ENCODE data around the gene MAML2. TPM values are rescaled to one million over a fixed set of nuclear protein-coding genes. Genes with fewer than 3 reads are reported as not detected.

The MAML2 gene
- total and polyA plus RNA-seq, 2 of the 13 experiments (the other 11 are each of a cell fraction or from before 2014, with no cell fraction given): 2.3 to 25.9 TPM

DNA sequence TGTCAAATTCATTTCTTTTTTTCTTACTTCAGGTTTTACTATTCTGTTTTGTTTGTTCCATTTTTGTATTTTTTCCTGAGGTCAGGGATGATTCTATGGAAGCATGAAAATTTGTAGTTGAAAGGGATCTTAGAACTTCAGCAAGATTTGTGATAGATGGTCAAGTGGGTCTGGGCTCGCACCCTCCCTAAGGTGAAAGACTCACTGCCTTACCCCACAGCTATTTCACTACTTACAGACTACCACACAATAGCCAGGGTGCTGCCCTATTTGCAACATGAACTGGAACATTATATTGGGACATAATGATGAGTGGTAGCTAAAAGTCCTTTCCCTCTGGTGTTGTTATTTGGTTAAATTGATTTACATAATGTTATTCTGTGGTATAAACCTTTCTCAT lies 62.6 kb downstream of the MAML2 start (continued):
- TF ChIP-seq TMF1 (CRISPR knock-in tag; IDR thresholded peaks at IDR 0.05; ENCODE audit: low read depth) (no peak), POLR2A (IDR thresholded peaks at IDR 0.05; ENCODE audit: insufficient read depth in 1 of 2, low read depth in 2 of 2, low read length in 2 of 2) (no peak), SNRNP70 (IDR thresholded peaks at IDR 0.05; ENCODE audit: low read depth, low read length) (no peak), SSRP1 (CRISPR knock-in tag; IDR thresholded peaks at IDR 0.05) (no peak), EEA1 (CRISPR knock-in tag; IDR thresholded peaks at IDR 0.05; ENCODE audit: borderline replicate concordance) (no peak), ZNF672 (CRISPR knock-in tag; IDR thresholded peaks at IDR 0.05) (no peak), ZNF674 (CRISPR knock-in tag; IDR thresholded peaks at IDR 0.05; ENCODE audit: low read depth) (no peak), CBX2 (IDR thresholded peaks at IDR 0.05; ENCODE audit: low read depth, low read length) (no peak), CBX2 (CRISPR knock-in tag; IDR thresholded peaks at IDR 0.05; ENCODE audit: low read depth) (no peak)
- TF ChIP-seq, protein P1, sequence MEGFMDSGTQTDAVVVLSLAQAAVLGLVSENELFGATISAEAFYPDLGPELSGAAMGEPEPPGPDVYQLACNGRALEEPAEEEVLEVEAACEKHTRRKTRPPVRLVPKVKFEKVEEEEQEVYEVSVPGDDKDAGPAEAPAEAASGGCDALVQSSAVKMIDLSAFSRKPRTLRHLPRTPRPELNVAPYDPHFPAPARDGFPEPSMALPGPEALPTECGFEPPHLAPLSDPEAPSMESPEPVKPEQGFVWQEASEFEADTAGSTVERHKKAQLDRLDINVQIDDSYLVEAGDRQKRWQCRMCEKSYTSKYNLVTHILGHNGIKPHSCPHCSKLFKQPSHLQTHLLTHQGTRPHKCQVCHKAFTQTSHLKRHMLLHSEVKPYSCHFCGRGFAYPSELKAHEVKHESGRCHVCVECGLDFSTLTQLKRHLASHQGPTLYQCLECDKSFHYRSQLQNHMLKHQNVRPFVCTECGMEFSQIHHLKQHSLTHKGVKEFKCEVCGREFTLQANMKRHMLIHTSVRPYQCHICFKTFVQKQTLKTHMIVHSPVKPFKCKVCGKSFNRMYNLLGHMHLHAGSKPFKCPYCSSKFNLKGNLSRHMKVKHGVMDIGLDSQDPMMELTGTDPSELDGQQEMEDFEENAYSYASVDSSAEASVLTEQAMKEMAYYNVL (CRISPR knock-in tag; IDR thresholded peaks at IDR 0.05; ENCODE audit: borderline replicate concordance): no peak
- TF ChIP-seq, protein P2, sequence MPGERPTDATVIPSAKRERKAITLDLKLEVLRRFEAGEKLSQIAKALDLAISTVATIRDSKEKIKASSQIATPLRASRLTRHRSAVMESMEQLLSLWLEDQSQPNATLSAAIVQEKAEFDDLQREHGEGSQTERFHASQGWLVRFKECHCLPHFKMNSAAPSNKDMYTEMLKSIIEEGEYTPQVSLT (CRISPR knock-in tag; IDR thresholded peaks at IDR 0.05; ENCODE audit: borderline replicate concordance, low read depth): no peak

DNA sequence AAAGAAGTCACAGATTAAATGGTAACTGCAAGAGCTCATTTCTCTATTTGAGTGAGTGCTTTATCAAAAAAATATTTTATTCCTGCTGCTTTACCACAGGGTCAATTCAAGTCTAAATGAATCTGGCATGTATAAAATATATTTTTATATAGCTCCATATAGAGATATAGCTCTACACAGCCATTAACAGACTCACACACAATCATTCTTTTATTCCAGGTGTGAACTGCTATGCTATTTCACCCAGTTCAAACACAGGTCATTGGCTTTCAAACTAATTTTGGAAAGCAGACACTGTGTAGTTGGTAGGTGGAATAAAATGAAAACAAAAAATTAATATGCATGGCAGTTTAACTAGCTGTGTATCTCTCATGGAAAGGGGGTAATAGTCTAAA lies 63.1 kb downstream of the MAML2 start:
- Histone ChIP-seq H3K9ac (ENCODE audit: insufficient read depth, low read depth, low read length) (no peak overlapping the region), H4K20me1 (ENCODE audit: insufficient read depth, low read length) (peaks cover 6% of the 10 kb centered on the region; the same call in 1 of the 2 replicates), H3K4me1 (ENCODE audit: insufficient read depth, low read length) (0 out of 2 replicates have a peak, but pooled peaks cover 13% of the 10 kb centered on the region), H2AFZ (ENCODE audit: low read length) (no peak overlapping the region), H3K36me3 (replicated peaks in 1 of 2; ENCODE audit: control insufficient read depth in 1 of 2, insufficient read depth in 2 of 2, low read length in 2 of 2) (peaks cover 4 to 8% of the 10 kb centered on the region in 2 experiments; a peak in 2 of 5 replicates), H3K9me3 (ENCODE audit: low read length) (no peaks in the 10 kb centered on the region), H3K4me2 (ENCODE audit: low read depth, low read length) (no peak overlapping the region), H3K27me3 (ENCODE audit: control insufficient read depth in 1 of 2, insufficient read depth in 2 of 2, low read length in 2 of 2) (no peaks in the 10 kb centered on the region), H3K27ac (ENCODE audit: extremely low read length, insufficient read depth, low read length) (no peak overlapping the region), H3K4me3 (replicated peaks in 1 of 3; ENCODE audit: insufficient read depth in 1 of 3, low read depth in 2 of 3, low read length in 3 of 3) (no peak overlapping the region), H3K79me2 (ENCODE audit: insufficient read depth, low read length) (peaks cover 15% of the 10 kb centered on the region)
- in situ Hi-C loops (cut with HindIII; ENCODE audit: extremely low pct_ligation_motif_present, low pct_unique_long_range_greater_than_20kb): no loop called here
- ChIA-PET POLR2A (no interaction called here), CTCF (ENCODE audit: low intra/inter-chr PET ratio, low total read pairs) (no interaction called here)
- intact Hi-C loops (cut with micrococcal nuclease; ENCODE audit: unreplicated experiment): no loop called here
- FAIRE-seq: no peak
- no peak for DNase-seq (ENCODE audit: low spot score)
- ATAC-seq: no peak
- no TSS peak for BruUV-seq (replicated peaks)
- TF ChIP-seq, protein P3, sequence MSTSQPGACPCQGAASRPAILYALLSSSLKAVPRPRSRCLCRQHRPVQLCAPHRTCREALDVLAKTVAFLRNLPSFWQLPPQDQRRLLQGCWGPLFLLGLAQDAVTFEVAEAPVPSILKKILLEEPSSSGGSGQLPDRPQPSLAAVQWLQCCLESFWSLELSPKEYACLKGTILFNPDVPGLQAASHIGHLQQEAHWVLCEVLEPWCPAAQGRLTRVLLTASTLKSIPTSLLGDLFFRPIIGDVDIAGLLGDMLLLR (CRISPR knock-in tag; IDR thresholded peaks at IDR 0.05): no peak
- TF ChIP-seq, protein P4, sequence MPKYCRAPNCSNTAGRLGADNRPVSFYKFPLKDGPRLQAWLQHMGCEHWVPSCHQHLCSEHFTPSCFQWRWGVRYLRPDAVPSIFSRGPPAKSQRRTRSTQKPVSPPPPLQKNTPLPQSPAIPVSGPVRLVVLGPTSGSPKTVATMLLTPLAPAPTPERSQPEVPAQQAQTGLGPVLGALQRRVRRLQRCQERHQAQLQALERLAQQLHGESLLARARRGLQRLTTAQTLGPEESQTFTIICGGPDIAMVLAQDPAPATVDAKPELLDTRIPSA (CRISPR knock-in tag; IDR thresholded peaks at IDR 0.05; ENCODE audit: borderline replicate concordance): no peak
- TF ChIP-seq HNF4A (CRISPR knock-in tag; IDR thresholded peaks at IDR 0.05) (no peak), KLF12 (CRISPR knock-in tag; IDR thresholded peaks at IDR 0.05; ENCODE audit: borderline replicate concordance) (no peak), ZNF841 (CRISPR knock-in tag; IDR thresholded peaks at IDR 0.05; ENCODE audit: borderline replicate concordance) (no peak), ZMYM3 (CRISPR knock-in tag; IDR thresholded peaks at IDR 0.05) (no peak), NFE2L2 (IDR thresholded peaks at IDR 0.05; ENCODE audit: low read length) (no peak), MEIS2 (CRISPR knock-in tag; IDR thresholded peaks at IDR 0.05) (no peak), ZNF33B (CRISPR knock-in tag; IDR thresholded peaks at IDR 0.05) (no peak), ZNF652 (CRISPR knock-in tag; IDR thresholded peaks at IDR 0.05; ENCODE audit: borderline replicate concordance, low read depth) (no peak), ZBTB38 (CRISPR knock-in tag; IDR thresholded peaks at IDR 0.05) (no peak)
- TF ChIP-seq, protein P5, sequence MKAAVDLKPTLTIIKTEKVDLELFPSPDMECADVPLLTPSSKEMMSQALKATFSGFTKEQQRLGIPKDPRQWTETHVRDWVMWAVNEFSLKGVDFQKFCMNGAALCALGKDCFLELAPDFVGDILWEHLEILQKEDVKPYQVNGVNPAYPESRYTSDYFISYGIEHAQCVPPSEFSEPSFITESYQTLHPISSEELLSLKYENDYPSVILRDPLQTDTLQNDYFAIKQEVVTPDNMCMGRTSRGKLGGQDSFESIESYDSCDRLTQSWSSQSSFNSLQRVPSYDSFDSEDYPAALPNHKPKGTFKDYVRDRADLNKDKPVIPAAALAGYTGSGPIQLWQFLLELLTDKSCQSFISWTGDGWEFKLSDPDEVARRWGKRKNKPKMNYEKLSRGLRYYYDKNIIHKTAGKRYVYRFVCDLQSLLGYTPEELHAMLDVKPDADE (CRISPR knock-in tag; IDR thresholded peaks at IDR 0.05): no peak
